Activated CD8-positive, alpha-beta memory T cell treated with anti-CD3 and anti-CD28 coated beads, Interleukin-2, amount 50 U/mL, for 1 hour (primary cell): Measurements from ENCODE around the gene MRPL24.

Experiments
- DNase-seq: peaks from one replicate; pipeline ENCODE4 v3.0.0-alpha.2; 2020; ENCODE audit errors: extremely low read depth

Gene MRPL24

DNA sequence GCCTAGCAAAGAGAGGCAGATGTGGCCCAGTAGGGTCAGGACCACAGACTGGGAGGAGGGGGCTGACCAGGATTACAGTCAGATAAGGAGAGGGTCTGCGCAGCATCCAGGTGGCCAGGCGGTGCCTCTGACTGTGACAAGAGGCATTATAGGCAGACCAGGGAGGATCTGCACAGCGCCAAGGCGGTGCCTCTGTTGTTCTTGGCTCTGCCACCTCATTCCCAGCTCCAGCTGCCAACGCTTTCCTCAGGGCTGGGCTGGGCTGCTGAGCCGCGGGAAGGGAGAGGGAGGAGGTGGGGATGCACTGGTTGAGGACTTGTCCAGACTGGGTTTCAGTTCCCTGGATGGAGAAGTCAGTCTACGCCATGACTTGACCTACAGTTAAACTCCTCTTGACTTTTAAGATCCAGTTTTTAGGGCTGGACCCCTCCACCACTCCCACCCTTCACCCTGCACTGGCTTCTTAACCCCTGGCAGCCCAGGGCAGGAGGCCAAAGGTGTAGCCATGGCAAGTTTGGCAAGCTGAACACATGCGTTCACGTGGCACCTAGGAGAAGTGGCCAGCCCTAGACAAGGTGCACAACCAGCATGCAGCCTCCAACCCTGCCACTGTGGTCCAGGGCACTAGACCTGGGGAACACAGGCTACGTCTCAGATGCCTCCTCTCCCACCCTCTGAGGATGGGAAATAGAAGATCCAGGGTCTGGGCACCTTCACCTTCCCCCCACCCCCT, 31.0 kb downstream of the MRPL24 start:
- DNase-seq, result no peak

DNA sequence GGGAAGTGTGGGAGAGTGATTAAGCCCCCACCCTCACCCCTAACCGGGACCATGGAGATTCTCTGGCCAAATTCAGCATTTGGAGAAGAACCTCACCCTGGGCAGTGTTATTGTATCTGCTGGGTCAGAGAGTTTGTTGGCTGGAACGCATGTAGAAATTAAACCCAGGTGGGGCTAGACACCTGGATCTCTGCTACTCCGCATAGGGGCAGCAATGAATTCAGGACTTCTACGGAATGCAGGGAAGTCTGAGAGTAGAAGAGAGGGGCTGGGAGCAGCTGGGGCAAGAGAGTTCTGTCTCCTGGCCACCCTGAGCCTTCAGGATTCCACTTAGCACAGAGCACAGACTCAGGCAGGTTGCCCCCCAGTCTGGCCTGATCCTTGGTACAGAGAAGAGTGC, 31.9 kb downstream of the MRPL24 start:
- no peak for DNase-seq

DNA sequence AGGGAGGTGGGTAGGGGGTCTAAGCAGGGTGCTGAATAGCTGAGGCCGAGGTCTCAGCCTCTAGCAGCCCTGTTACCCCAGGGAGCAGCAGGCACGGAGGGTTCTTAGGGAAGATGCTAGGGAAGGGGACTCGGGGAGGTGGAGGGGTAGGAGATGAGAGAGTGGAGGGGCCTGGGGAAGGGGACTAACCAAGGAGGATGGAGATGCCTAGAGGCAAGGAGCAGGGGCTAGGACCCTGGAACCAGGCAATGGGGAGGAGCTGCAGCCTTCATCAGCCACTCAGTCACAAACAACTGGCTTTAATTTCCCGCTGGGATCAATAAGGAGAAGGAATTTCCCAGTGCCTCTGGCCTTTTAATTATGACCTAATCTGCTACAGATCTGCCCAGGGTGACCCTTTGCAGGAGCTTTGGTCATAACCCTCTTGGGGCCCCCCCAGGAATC, 32.6 kb downstream of the MRPL24 start:
- no peak for DNase-seq

DNA sequence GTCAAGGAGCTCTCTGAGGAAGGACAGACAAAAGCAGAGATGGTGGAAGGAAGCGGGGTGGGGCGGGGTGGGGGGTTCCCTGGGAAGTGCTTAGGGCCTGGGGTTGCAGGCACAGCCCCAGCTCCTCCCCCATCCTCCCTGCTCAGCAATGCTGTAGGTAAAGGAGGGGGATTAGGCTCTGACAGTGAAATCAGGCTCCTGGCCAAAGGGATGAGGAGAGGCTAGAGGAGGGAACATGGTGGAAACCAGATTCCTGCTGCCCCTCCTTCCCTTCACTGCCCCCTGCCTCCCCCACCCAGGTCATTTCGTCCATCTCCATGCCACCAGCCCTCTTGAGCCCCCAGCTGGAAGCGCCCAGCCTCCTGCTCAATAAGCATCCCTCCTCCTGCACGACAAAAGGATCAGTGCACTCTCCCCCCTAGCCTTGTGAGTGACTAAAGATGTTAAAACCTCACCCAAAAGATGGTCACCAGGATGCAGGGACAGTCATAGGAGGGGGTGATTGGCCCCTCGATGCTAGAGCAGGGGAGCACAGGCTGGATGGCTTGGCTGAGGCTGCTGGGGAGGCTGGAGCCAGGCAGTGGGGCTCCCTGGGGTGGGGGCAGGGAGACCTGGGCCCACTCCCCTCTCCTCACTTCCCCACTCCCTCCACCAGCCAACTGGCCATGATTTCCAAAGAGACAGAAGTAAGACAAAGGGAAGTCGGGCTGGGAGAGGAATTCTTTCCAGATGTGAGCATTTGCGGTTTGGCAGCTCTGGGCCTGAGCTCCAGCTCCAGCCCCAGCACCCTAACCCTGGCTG, 33.3 kb downstream of the MRPL24 start:
- DNase-seq, result no peak

DNA sequence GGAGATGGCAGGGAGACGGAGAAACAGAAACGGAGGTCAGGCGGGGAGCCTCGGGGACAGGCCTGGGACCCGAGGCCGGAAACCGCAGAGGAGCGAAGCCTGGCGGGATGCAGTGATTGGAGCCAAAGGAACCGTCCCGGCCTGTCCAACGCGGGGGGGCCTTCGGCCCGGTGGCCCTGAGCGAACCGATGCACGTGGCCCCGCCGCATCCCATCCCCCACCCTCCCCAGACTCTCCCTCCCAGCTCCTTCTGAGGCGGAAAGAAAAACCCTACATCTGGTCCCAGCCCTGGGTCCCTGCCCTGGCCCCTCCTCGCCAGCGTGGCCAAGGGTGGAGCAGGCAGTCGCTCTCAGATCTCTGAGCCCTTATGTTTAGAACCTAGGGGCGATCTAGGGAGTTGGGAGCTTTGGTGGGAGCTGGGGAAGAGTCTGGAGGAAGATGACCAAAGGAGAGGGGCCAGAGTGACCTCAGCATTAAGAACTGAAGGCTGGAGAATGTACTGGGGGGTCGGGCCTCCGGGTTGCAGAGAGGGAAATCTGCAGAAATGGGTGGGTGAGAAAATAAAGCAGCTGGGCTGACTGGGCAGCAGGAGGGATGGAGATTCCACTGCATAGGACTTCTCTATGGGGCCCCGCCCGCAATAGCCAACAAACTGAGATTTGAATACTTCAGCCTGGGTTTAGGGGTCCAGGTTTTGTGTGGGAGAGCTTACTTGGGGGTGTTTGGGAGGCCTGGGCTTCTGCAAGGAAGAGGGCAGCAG, 34.1 kb downstream of the MRPL24 start:
- DNase-seq, result no peak

DNA sequence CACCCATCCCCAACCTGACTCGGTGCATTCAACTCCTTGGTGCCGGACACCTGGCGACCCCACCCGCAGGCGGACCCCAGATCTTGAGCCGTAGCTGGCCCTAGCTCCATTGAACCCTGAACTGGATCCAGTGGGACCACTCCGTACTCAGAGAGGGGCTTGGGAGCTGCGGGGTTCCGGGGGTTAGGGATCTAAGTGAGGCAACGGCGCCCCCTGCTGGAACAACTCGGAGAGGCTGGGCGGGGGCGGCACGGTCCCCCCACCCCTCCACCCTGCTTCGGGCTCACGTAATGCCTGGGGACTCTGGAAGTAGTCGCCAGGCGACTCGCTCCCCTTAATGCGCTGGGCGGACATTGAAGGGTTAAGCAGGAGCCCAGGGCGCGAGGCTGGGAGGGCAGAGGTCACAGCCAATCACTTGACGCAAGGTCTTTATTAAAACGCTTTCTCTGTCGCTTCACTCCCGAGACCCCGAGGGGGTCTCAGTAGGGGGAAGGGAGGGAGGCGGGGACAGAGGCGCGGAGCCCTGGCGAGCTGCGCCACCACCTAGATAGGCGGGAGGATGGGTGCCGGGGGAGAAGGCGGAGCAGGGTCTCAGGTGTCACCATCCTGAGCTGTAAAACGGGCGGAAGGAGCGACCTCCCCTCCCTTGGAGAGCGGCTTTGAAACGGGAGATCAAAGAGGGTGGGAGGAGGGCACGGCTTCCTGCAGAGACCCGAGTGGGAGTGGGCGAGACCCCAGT, 34.8 kb downstream of the MRPL24 start:
- peak; percentile 34 for DNase-seq

DNA sequence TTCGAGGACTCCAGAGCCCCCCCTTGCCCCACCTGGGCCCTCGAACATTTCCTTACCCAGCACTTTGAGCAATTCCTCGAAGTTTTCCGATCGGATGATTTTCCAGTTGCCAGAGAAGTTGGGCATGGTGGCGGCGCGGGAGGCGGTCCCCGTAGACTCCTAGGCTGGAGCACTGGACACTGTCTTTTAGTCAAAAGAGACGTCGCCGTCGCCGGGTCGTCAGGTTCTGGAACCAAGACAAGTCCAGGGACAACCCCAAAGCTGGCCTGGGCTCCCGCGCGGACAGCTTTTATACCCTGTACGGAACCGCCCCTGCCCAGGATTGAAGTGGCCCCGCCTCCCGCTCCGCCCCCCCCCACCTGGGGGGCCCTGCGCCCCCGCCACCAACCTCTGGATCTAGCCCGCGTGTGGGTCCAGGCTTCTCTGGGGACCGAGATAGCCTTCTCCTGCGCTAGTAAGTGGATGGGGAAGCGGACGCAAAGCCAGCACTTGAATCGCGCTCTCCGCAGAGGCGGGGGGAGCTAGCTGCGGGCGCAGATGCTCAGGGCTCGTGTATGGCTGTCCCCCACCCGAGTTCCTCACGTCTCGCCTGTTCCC, 35.5 kb downstream of the MRPL24 start, which contains the start of gene CRABP2:
TSS of gene CRABP2 (minus strand) at position 263 of the 597 bp plus-strand sequence. CDS start at position 126, 137 bp downstream.
- DNase-seq, result no peak

DNA sequence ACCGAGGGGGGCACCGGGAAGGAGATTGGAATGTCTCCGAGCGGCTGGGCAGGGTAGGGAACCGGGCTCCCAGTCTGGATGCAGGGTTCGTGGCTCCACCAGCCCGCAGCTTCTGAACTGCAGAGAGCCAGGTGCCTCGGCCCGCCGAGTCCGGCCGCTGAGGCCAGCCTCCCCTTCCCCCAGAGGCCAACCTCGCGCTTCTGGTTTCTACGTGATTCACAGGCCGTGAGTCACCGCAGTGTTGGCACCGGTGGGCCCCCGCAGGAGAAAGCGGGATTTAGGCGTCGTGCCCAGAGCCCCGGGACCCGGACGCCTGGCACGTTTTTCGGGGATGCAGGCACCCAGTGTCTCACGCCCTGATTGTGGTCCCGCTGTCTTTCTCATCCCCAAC, 36.0 kb downstream of the MRPL24 start:
- DNase-seq, result no peak

DNA sequence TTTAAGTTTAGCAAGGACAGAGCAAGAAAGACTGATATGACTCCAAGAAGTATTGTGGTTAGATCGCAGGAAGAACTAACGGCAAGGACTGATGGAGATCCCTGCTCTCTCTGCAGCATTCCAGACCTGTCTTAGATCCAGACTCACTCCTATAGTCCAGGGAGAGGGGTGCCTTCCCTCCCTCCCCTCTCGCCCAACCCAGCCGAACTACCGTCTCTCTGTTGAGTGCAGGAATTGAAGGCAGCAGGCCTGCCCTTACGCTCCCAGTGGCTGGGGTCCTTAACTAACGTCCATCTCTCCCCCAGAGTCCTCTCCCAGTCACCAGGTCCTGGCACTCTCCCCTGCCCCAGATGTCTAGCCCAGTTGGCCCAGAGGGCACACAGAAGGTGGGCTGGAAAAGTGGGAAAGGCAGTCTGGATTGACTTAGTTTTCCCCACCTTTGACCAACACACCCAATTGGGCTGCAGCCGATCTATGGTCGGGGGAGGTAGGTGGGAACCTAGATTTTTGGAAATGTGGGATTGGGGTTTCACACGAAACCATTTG, 36.6 kb downstream of the MRPL24 start:
- DNase-seq, result no peak

DNA sequence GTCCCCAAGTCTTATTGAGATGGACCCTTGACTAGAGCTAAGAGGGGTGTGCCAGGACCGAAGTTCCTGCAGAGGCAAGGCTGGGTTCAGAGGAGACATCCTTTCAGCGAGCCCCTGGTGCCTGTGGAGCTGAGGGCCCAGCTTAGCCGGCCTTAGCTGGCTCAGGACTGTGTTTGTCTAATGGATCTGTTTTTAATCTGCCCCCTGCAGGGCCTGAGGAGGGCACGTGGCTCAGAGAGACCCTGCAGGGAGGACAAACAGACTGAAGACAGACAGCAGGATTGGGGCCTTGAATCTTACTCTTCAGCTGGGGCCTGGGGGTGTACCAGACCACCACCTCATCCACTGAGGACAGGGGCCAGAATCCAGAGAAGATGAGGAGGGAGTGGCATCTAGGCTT, 37.1 kb downstream of the MRPL24 start:
- no peak for DNase-seq

DNA sequence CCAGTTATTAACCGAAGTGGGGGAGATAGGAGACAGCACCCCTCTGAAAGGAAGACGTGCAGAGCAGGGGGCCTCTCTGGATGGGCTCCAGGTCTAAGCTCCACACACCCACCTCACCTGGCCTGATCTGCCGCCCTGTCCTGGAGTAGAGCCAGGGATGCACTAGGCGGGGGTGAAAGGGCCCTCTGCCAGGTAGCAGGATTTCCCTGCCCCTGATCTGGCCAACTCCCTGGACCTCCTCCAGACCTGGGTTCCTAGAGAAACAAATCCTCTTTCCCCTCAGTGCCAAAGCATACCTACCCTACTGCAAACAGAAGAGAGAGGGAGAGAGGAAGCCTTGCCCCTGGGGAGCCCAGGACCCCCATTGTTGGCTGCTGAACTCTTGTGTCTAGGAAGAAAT, 37.6 kb downstream of the MRPL24 start:
- no peak for DNase-seq

DNA sequence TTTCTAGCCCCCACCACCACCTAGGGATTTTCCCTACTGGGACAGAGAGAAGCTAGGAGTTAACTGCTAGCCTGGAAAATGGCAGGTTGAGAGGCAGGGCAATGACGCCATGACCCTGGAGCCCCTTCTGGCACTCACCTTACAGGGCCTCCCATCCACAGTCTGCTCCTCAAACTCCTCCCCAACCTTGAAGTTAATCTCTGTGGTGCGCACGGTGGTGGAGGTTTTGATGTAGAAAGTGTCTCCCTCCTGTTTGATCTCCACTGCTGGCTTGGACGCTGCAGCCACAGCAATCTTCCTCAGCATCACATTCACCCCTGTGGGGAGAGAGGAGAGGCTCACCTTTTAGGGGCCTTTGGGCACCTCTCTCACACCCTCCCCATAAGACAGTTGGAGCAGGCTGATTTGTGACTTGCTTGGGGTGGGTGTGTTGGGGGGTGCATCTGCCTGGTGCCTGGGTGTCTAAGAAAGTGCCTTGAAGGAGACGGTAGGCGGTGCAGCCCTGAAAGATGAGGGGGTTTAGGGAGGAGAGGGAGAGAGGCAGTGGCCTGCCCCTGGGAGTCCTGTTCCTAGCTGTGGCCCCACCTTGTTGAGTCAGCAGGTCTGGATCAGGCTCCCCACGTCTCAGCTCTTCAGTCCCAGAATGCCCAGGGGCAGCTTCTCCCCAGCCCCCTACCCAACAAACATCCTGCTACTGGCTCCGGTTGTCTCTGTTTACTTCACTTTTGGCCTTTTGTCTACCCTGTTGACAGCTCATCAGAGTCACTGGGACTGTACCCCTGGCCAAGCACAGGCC, 40.0 kb downstream of the MRPL24 start:
- DNase-seq, result no peak

DNA sequence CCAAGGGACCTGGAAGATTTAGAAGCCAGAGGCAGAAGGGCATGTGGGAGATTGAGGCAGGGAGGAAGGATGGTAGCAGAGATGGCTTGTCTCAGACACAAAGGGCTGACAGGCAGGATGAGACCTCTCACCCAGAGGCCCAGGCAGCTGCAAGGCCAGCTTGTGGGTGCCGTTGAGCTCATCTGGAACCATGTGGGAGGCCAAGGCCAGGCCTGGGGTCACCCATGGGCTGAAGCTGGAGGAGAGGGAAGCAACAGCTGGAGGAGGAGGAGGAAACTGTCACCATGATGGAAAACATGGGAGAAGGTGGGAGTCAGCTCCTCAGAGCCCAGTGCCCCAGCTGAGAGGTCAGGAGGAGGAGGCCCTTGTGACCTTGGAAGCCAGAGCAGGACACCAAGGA, 41.9 kb downstream of the MRPL24 start:
- DNase-seq, result no peak

DNA sequence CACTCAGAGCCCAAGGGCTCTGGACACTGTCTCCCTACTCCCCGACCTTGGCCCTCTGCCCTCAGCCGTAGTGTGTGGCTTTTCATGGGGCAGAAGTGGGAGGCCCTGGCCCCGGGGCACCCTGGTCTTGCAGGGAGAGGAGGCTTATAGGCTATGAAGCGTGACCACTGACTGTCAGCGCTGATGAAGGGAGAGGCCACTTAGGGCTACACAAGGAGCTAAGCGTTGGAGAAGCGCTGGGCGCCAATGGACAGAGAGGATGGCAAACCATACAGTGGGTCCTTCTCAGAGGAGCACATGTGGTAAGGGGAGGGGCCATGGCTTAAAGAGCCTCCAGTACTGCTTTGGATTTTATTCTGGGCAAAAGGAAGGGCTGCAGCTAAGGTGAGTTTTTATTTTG, 43.4 kb downstream of the MRPL24 start:
- no peak for DNase-seq

DNA sequence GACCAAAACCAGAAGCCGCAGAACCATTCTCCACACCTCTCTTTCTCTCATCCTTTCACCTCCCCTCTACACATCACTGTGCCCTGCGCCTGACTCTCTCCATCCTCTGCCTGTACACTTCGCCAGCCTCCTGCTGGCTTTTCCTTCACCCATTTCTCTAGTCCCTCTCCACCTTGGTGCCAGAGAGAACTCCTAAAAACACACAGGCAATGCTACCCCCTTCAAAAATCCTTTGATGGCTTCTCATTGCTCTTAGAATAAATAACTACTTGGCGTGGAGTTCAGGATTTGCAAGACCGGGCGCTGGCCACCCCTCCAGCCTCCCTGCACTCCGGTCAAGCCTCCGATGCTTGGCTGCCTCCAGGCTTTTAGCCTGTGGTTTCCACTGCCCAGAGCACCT, 44.1 kb downstream of the MRPL24 start:
- DNase-seq, result no peak

DNA sequence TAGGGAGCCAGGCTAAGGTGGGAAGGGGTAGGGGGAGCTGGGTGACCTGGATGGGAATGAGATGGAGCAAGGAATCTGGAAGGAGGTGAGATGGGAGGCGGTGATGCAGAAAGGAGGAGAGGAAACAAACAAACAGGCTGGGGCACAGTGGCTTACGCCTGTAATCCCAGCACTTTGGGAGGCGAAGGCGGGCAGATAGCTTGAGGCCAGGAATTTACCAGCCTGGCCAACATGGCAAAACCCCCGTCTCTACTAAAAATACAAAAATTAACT, 46.3 kb downstream of the MRPL24 start:
- DNase-seq, result no peak

DNA sequence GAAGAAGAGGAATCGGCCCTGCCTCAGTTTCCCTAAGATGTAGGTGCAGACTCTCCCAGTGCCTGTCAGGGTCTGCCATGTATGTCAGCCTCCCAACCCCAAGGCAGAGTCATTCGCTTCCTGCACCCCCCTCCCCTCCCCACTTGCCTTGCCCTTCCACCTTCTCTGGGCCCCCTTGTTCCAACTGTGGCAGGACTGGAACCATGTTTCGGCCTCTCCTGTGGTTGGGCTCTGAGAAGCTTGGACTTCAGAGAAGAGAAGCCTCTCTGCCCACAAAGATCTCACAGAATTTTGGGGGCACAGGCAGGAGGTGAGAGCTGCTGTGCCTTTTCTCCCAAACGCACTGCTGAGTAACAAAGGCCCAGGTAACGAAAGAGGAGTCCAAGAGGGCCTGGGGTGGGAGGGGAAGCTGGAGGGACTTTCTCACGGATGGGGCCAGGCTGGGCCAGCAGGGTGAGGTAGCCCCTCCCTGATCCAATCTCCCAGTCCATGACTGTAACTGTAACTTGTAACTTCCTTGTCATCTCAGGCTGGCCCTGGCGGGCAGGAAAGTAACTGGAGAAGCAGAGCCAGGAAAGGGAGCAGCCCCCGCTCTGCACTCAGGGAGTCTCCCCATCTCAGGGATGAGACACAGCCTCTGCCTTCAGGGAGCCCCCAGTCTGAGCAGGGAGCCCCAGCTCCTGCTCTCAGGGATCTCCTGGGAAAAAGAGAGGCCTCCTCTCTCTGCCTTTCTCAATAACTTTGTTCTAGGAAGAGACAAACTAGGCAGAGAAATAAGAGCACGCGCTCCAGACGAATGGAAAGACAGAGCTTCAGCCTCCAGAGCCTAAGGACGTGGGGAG, 46.8 kb downstream of the MRPL24 start:
- no peak for DNase-seq

DNA sequence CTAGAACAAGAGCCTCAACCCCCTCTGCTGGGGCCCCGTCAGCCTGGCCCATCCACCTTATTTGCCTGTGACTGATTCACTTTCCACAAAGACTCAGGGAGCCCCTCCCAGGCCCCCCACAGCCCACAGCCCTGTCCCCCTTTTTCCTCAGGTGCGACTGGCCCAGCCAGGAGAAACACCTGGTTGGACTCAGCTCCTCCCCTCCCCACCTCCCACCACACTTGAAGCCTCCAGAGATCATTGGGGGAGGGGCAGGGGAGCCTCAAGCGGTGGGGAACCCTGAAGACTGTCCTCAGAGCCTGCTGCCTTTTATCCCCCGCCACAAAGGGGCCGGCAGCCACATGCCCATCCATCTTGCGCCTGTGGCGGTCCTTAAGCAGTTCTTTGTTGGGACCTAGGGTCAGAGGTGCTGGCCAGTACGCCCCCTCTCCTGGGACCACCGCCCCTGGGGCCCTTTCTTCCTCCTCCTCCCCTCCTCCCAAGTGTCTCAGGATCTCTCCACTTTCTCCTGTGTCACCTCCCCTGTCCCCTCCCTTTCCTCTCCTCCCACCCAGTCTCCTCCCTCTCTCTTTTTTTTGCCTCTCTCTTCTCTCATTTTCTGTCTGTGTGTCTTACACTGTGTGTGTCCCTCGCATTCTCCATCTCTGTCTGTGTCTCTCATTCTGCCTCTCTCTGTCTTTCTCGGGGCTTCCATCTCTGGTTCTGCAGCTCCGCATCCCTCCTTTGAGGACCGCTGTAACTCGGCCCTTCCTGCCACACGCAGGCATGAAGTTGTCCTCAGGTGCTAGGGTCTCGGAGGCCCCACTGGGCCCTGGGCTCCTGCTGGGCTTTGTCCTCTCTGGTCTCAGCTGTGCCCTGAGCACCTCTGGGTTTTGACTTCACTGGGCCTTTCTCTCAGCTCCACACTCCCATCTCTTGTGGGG, 47.7 kb downstream of the MRPL24 start:
- DNase-seq, result no peak
